ENCODE results near the gene ARHGAP32.
"Not testable (repeated sequence)": the region's sequence is repeated elsewhere in the genome, so short reads cannot be mapped to it uniquely, and the experiment has no call there.

Gene ARHGAP32

GRCh38 chr11:129189646-129190045 is 2.5 kb downstream of the ARHGAP32 start:
- no peak for ATAC-seq
- TF ChIP-seq ZFP30 (CRISPR knock-in tag; IDR thresholded peaks at IDR 0.05) (no peak), ZNF8 (CRISPR knock-in tag; IDR thresholded peaks at IDR 0.05) (no peak), CREB5 (CRISPR knock-in tag; IDR thresholded peaks at IDR 0.05; ENCODE audit: low read depth) (no peak), RARB (CRISPR knock-in tag; IDR thresholded peaks at IDR 0.05) (no peak), ZNF565 (CRISPR knock-in tag; conservative IDR thresholded peaks at IDR 0.05; ENCODE audit: low read depth) (no peak), ZFP3 (CRISPR knock-in tag; IDR thresholded peaks at IDR 0.05) (no peak), TOX (CRISPR knock-in tag; IDR thresholded peaks at IDR 0.05; ENCODE audit: borderline replicate concordance) (no peak), CSDC2 (CRISPR knock-in tag; IDR thresholded peaks at IDR 0.05) (no peak)

GRCh38 chr11:129185082-129185481 is 7.0 kb downstream of the ARHGAP32 start:
- ATAC-seq, result not testable (repeated sequence)

GRCh38 chr11:129184581-129184980 is 7.5 kb downstream of the ARHGAP32 start:
- TF ChIP-seq TCF4 (CRISPR knock-in tag; IDR thresholded peaks at IDR 0.05; ENCODE audit: borderline replicate concordance), result no peak
- TF ChIP-seq BACH2 (CRISPR knock-in tag; IDR thresholded peaks at IDR 0.05; ENCODE audit: borderline replicate concordance), result no peak
- no peak for TF ChIP-seq PPARA (CRISPR knock-in tag; IDR thresholded peaks at IDR 0.05; ENCODE audit: borderline replicate concordance)
- TF ChIP-seq ZNF70 (CRISPR knock-in tag; IDR thresholded peaks at IDR 0.05), result no peak
- TF ChIP-seq GLIS3 (CRISPR knock-in tag; IDR thresholded peaks at IDR 0.05), result no peak
- no peak for TF ChIP-seq ZC3H10 (CRISPR knock-in tag; IDR thresholded peaks at IDR 0.05)
- no peak for ATAC-seq

GRCh38 chr11:129167315-129167714 is 24.8 kb downstream of the ARHGAP32 start:
- ATAC-seq, result no peak
- TF ChIP-seq TSHZ2 (CRISPR knock-in tag; IDR thresholded peaks at IDR 0.05) (no peak), SNAI2 (CRISPR knock-in tag; IDR thresholded peaks at IDR 0.05) (no peak), BACH2 (CRISPR knock-in tag; IDR thresholded peaks at IDR 0.05; ENCODE audit: borderline replicate concordance) (no peak), ESRRG (CRISPR knock-in tag; IDR thresholded peaks at IDR 0.05) (no peak), GLIS3 (CRISPR knock-in tag; IDR thresholded peaks at IDR 0.05) (no peak), PPARA (CRISPR knock-in tag; IDR thresholded peaks at IDR 0.05; ENCODE audit: borderline replicate concordance) (no peak), ISL1 (CRISPR knock-in tag; IDR thresholded peaks at IDR 0.05) (no peak), TOX (CRISPR knock-in tag; IDR thresholded peaks at IDR 0.05; ENCODE audit: borderline replicate concordance) (no peak), OSR1 (CRISPR knock-in tag; IDR thresholded peaks at IDR 0.05) (no peak), TCF4 (CRISPR knock-in tag; IDR thresholded peaks at IDR 0.05; ENCODE audit: borderline replicate concordance) (no peak), ZFP30 (CRISPR knock-in tag; IDR thresholded peaks at IDR 0.05) (no peak), ZNF565 (CRISPR knock-in tag; conservative IDR thresholded peaks at IDR 0.05; ENCODE audit: low read depth) (no peak), ZNF70 (CRISPR knock-in tag; IDR thresholded peaks at IDR 0.05) (no peak), CREB5 (CRISPR knock-in tag; IDR thresholded peaks at IDR 0.05; ENCODE audit: low read depth) (no peak)

GRCh38 chr11:129163714-129164164 is 28.4 kb downstream of the ARHGAP32 start:
- TF ChIP-seq ZFP30 (CRISPR knock-in tag; IDR thresholded peaks at IDR 0.05), result no peak
- no peak for TF ChIP-seq ISL1 (CRISPR knock-in tag; IDR thresholded peaks at IDR 0.05)
- no peak for TF ChIP-seq ZNF565 (CRISPR knock-in tag; conservative IDR thresholded peaks at IDR 0.05; ENCODE audit: low read depth)
- TF ChIP-seq POU6F1 (CRISPR knock-in tag; IDR thresholded peaks at IDR 0.05; ENCODE audit: borderline replicate concordance, low read depth), result no peak
- TF ChIP-seq ZC3H10 (CRISPR knock-in tag; IDR thresholded peaks at IDR 0.05), result no peak
- no peak for TF ChIP-seq RARB (CRISPR knock-in tag; IDR thresholded peaks at IDR 0.05)
- TF ChIP-seq CSDC2 (CRISPR knock-in tag; IDR thresholded peaks at IDR 0.05), result no peak
- ATAC-seq, result no peak

GRCh38 chr11:129157080-129157479 is 35.0 kb downstream of the ARHGAP32 start:
- ATAC-seq, result not testable (repeated sequence)
